GM18526 (cell line): ENCODE measurements around the gene CLIC5.

Source experiments
- POLR2A ChIP-seq: IDR thresholded peaks from 3 replicates; pipeline ENCODE4 v1.6.1; 2011; ENCODE audit not compliant: insufficient read length; ENCODE audit errors: extremely low read depth

CLIC5 gene

GRCh38 chr6:45965007-45965406, 50.7 kb downstream of the CLIC5 start:
- no peak for TF ChIP-seq POLR2A

GRCh38 chr6:45964300-45964699, 51.4 kb downstream of the CLIC5 start:
- TF ChIP-seq POLR2A, result no peak

GRCh38 chr6:45963896-45964295, 51.8 kb downstream of the CLIC5 start:
- no peak for TF ChIP-seq POLR2A

GRCh38 chr6:45961125-45961524, 54.5 kb downstream of the CLIC5 start:
- TF ChIP-seq POLR2A, result no peak

- TF ChIP-seq POLR2A, result no peak
Measured at GRCh38 chr6:45959534-45960145, 56.0 kb downstream of the CLIC5 start.

GRCh38 chr6:45956663-45957062, 59.0 kb downstream of the CLIC5 start:
- TF ChIP-seq POLR2A, result no peak

GRCh38 chr6:45956176-45956575, 59.5 kb downstream of the CLIC5 start:
- TF ChIP-seq POLR2A, result no peak

- no peak for TF ChIP-seq POLR2A
Measured at GRCh38 chr6:45955597-45955996, 60.1 kb downstream of the CLIC5 start.

- TF ChIP-seq POLR2A, result no peak
Measured at GRCh38 chr6:45952546-45952945, 63.1 kb downstream of the CLIC5 start.

- TF ChIP-seq POLR2A, result no peak
Measured at GRCh38 chr6:45952168-45952529, 63.5 kb downstream of the CLIC5 start.

- TF ChIP-seq POLR2A, result no peak
Measured at GRCh38 chr6:45951321-45952167, 64.1 kb downstream of the CLIC5 start.

GRCh38 chr6:45949256-45949655, 66.4 kb downstream of the CLIC5 start:
- TF ChIP-seq POLR2A, result no peak

- no peak for TF ChIP-seq POLR2A
Measured at GRCh38 chr6:45947807-45948206, 67.9 kb downstream of the CLIC5 start.

GRCh38 chr6:45946887-45947286, 68.8 kb downstream of the CLIC5 start:
- TF ChIP-seq POLR2A, result no peak

- TF ChIP-seq POLR2A, result no peak
Measured at GRCh38 chr6:45946352-45946751, 69.3 kb downstream of the CLIC5 start.

GRCh38 chr6:45942953-45943352, 72.7 kb downstream of the CLIC5 start:
- TF ChIP-seq POLR2A, result no peak

GRCh38 chr6:45933855-45934254, 81.8 kb downstream of the CLIC5 start:
- TF ChIP-seq POLR2A, result no peak

GRCh38 chr6:45931232-45931631, 84.4 kb downstream of the CLIC5 start:
- no peak for TF ChIP-seq POLR2A
